ENCODE data around the gene PHAF1.

The PHAF1 gene

DNA sequence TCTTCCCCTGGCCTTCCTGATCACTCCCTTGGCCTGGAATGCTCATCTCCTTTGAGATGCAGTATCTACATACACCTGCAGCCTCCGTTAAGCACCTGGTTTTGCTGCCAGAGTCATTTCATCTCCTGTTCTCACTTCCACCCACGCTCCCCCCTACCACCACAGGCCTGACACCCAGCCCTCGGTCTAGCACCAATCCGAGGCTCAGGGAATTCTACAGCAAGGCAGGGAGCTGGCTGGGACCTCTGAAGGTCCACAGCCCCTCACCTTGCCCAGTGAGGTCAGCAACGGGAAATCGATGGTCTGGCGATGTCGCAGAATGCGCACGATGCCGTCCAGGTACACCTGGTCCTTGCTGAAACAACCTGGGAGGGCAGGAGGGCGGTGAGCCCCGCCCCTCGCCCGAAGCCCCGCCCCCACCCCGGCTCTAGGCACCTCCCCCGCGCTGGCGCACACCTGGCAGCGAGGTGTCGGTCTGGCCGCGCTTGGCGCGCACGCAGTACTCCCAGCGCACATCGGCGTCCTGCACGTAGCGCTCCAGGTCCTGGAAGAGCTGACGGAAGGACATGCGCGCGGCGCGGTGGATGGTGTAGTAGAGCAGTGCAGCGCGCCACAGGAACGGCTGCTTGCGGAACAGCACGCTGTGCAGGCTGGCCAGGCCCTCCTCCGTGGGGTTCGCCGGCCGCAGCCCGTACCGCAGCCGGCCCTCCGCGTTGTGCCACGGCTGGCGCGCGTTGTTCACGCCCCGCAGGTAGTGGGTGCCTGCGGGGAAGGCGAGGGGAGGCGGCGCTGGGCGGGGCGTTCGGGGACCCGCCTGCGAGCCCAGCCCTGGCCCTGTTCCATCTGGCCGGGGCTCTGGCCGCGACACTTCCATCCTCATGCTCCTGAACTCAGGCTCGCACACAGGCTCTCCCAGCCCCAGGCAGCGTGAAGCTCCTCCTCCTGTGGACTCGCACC lies 68.3 kb downstream of the PHAF1 start:
- peak in 27 of 58 donors; percentile 16 to 61 (median 41) for DNase-seq

DNA sequence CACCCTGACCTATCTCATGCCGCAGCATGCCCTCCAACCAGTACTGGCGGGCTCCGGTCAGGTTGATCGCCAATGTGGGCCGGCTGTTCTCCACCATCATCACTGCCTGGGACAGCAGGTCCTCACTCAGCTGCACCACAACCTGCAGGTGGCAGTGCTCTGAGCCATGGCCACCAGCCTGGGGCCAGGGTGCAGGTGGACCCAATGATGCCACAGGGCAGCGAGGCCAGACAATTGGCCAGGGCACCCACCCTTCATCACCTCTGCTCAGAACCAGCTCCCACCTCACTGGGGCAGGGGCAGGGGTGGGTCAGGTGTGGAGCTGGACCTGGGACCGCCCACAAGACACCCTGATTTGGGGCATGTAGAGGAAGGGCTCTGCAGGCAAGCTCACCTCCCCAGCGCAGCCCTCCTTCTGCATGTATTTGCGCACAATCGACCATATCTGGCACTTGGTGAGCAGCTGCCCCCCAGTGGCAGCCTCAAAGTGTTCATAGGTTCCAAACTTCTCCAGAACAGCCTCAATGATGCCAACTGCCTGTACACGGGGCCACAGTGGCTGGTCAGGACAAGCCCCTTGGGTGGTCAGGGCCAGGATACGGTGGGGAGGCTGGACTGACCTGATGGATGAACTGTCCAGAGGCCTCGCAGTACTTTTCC lies 69.8 kb downstream of the PHAF1 start:
- DNase-seq: no peak

DNA sequence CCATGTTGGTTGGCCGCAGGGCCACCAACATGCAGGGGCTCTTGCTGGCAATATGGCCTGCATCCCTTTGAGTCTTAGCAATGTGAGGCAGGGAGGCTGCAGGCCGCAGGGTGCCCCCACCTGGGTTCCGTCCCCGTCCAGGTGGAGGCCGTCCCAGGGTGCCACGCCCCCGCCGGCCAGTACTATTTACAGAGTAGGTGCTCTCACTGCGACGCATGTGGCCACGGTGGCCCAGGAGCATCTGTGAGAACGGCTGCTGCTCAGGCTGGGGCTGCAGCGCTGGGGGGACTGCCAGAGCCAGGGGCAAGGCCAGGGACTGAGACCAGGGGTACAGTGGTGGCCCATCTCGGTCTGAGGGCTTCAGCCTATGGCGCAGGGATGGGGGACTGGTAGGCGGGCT lies 70.4 kb downstream of the PHAF1 start:
- no peak for DNase-seq

DNA sequence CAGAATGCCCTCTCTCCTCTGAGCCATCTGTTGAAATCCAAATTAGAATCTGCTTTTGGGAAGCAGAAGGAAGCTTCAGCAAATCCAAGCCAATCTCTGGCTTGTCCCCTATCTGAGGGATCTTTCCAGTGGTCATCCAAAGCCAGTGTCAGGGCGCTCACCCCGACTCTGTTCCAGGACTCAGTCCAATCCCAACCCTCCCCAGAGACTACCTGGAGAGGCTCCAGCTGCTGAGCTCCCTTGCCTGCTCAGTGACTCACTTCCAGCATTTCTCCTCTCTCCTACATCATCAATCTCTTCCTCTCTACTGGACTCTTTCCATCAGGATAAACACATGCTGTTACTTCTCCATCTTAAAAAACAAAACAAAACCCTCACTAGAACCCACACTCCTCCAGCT lies 71.6 kb downstream of the PHAF1 start:
- peak in 10 of 58 donors; percentile 4 to 52 (median 33) for DNase-seq

DNA sequence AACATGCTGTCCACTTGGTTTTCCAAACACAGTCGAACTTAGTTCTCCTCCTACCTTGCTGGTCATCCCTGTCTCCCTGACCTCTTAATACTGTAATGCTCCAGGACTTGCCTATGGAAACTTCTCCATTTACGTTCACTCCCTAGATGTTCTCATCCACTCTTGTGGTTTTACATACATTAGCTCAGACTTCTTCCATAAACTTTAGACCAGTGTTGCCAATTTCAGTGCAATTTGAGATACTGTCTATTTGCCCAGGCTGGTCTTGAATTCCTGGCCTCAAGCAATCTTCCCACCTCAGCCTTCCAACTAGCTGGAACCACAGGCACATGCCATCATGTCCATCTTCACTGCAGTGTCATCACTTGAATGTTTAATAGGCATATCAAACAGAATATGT lies 72.5 kb downstream of the PHAF1 start:
- no peak for DNase-seq

DNA sequence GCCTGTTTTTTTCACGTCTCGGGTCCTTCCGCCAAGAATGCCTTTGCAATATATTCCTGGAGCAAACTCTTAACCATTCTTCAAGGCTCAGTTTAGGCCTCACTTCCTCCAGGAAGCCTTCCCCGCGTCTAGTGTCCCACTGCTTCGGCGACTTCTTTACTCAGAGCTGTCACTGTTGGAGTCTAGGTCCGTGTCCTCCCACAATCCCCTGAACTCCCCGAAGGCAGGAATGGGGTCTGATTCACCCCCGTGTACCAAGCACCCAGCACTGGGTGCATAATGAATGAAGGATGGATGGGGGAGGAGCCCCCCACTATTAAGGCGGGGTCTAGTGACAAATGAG lies 73.5 kb downstream of the PHAF1 start:
- no peak for DNase-seq

DNA sequence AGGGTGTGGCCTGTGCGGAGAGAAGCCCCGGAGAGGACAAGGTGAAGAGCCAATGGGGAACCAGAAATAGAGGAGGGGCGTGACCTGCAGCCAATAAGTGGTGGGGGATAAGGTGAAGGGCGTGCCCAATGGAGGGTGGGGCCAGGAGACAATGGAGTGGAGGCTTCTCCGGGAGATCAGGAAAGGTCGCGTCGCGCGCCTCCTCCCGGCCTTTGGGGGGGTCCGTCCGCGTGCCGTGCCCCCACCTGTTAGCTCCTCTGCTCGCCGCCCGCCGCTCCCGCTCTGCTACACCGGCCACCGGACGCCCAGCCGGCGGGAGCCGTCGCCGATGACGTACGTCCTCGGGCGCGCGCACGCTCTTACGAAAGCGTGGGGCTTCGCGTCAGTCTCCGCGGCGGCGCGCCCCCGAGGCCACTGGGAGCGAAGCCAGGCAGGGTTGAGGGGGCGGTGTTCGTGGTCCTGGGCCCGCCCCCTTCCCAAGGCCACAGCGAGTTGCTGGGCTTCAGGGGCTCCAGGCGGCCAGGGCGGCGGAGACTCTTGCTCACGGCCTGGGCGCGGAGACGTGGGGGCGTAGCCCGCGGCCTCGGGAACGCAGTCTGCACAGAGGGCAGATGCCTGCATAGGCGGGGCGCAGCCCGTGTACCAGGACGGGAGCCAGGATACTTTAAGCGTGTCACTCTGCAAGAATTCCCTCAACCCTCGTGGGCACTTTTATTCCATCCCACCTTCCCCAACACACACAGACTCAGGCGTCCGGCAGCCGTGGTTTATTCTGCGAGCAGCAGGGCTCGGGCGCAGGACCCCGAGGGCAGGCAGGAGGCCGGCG lies 74.1 kb downstream of the PHAF1 start, which contains the start of gene MATCAP1:
Gene MATCAP1, minus strand, starts transcription at position 337 of the 826 bp plus-strand sequence. CDS start 3,353 bp downstream, outside the sequence.
- DNase-seq: peak; percentile 81 to 96 (median 93)

DNA sequence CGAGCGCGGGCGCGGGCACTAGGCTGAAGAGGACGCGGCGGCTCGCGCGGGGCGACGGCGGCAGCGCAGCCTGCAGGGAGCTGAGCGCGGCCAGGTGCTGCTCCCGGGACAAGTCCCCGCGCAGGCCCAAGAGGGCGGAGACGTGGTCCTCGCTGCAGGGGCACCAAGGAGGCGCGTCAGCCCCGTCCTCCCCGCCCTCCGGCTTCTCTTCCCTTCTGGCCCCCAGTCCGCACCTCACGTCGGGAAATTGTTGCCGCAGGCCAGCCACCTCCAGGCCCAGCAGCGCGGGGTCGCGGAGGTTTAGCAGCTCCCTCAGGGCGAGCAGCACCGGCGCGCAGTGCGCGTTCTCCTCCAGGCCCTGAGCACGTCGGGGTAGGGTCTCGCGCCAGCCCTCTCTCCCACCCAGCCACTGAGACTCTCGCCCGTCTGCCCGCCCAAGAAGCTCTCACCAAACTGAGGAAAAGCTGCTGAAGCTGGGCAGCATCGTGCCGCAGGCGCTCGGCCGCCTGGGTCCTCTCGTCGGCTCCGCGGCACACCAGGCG lies 74.8 kb downstream of the PHAF1 start:
- DNase-seq: peak in 1 of 58 donors; percentile 57

DNA sequence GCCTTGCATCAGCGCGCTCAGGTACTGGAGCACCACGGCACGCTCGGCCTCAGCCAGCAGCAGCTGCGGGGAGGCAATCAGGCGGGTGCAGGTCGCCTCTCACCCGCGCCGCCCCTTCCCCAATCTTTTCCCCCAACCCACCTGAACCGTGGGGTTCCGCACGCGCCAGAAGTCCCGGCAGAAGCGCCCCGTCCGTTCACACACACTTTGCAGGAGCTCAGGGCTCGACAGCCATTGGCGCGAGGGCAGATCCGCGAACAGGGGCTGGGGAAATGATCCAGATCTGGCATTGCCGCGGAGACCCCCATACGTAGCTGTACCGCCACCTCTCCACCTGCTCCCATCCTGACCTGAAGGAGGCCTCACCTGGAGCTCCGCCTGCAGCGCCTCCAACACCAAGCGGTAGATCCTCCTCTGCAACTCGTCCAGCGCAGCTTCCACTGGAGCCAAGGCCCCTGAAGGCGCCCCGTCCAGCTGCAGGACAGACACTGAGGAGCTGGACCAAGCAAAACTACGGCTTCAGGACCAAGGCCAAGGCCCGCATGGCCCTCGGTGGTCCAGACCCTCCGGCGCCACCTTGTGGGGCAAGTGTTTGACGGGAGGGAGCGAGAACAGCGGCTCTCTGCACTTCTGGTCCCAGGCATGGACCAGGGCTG lies 75.4 kb downstream of the PHAF1 start:
- peak in 53 of 58 donors; percentile 24 to 85 (median 67) for DNase-seq

DNA sequence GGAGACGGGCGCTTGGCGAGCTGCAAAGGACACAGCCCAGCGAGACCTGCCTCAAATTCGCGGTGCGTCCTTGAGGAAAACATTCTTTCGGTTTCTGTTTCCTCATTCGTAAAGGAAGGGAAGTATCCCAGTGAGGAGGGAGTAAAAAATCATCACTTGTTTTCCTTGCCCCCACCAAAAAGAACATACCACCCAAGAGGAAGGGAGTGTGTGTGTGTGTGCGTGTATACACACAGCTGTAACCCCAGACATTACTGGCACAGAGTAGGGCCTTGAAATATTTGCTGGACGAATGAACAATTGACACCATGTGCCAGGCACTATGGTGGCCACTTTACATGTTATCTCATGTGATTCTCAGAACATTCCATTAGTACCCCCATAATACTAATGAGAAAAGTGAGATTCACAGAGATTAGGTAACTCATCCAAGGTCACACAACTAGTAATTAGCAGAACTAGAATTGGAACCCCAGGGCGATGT lies 76.0 kb downstream of the PHAF1 start:
- DNase-seq: no peak

DNA sequence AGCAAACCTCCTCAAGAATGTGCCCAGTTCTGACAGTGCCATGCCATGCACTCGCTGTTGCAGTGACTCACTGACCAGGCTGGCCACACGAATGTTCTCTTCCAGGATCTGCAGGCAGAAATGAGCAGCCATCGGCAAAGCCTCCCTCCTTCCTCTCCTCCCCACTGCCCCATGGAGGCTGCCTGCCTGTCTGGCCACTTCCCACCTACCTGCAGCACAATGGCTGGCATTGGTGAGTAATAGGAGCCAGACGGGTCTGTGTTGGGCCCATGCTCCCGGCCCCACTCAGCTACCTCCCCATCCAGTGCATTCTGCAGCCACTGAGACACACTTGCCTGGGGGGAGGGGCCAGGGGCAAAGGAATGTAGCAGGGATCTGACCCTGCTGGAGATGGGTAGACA lies 76.8 kb downstream of the PHAF1 start:
- DNase-seq: no peak

DNA sequence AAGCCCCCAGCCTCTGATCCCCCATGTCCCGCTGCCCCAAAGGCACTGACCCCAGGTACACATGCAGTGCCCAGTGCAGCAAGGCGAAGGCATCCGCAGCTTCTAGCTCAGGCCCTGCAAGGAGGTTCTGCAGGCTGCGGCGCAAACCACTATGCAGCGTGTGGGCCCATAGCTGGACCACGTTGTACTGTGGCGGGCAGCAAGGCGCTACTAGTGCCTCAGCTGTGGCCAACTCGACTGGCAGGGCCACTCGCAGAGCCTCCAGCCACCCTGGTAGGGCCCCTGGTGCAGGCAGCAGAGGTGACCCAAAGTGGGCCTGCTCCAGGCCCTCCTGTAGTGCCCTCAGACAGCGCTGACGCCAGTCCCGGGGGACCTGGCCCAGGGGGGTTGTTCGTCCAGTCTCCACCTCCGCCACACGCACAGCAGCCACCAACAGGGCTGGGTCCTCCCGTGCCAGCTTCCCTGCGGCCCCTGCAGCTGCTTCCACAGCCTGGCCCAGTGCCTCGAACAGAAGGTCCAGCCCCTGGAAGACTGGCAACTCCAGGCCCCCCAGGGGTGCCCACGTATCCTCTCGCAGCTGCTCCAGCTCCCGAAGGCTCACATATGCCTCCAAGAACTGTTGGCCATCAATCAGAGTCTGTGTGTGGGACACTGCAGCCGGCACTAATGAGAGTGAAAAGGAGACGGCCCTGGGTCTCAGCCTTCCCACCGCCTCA lies 77.6 kb downstream of the PHAF1 start:
- DNase-seq: no peak

DNA sequence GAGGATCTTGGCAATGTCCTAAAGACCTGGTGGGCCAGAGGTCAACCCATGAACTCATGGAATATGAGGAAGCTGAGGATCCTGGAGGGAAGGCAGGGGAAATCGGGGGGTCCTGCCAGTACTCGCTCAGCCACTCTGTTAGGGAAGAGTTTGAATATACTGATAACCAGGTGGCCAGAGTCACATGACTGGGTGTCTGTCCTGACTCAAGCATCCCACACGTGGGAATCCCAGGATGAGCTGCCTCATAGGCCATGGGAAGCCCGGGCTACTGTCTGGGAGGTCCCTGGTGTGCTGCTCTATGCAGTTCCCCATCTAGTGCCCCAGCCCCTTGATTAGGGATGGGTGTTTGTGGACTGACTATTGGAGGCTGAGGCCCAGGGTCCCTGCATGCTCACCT lies 78.6 kb downstream of the PHAF1 start:
- no peak for DNase-seq

DNA sequence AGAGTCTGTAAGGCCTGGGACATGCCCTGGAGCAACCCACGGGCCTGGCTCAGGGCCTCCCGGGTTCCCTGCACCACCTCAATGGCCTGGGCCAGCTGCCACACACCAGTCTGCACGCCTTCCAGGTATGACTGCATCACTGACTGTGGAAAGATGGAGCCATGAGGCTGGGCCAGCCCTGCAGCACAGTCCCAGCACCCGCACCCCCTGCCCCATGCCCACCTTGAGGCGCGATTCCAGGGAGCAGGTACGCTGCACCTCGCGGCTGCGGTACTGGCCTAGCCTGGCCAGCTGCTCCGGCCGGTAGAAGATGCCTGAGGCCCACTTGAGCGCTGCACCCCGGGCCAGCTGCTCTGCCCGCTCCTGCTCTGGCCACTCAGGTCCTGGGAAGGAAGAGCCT lies 79.1 kb downstream of the PHAF1 start:
- no peak for DNase-seq

DNA sequence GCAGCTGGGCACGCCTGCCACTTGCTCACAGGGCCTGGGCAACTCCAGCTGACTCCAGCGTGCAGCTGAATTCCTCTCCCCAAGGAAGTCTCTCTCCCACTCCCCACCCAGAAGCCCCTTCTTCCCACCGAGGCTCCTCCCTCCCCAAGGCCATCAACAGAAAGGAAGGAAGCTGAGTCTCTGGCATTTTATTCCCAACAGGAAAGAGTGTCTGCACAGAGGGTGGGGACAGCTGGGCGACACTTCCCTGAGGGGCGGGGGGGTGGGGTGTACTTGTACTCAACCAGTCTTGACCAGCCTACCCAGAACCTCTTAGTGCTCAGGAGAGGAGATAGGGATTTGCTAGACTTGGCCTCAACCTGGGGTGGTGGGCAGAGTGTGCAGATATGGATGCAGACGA lies 80.3 kb downstream of the PHAF1 start, which contains the start of gene EXOC3L1:
Gene EXOC3L1, minus strand, starts transcription at position 96 of the 400 bp plus-strand sequence. CDS start 460 bp downstream, outside the sequence.
- no peak for DNase-seq

DNA sequence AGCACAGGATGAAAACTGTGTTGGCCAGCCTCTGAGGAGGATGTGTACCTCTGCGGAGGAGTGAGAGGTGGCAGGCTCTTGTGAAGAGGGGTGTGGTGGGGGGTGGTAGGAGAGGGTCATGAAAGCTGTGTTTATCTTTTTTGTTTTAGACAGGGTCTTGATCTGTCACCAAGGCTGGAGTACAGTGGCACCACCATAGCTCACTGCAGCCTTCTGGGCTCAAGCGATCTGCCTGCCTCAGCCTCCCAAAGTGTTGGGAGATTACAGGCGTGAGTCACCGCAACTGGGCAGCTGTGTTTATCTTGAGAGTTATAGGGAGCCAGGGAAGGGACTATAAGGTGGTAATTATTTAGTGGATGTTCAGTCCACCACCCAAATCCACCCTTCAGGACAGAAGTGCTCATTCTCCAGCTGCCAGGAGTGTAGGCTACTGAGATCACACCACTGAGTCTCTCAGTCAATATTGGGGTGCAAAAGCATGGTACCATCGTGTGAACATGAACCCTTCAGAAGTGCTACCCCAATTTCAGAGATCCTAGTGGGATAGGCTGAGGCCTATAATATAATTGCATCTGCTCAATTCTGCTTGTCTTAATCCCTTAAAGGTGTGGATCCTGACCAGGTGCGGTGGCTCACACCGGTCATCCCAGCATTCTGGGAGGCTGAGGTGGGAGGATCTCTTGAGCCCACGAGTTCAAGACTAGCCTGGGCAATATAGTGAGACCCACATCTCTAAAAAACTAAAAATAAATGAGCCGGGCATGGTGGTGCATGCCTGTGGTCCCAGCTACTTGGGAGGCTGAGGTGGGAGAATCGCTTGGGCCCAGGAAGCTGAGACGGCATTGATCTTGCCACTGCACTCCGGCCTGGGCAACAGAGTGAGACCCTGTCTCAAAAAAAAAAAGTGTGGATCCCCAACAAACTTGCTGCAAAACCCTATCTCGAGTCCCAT lies 81.0 kb downstream of the PHAF1 start:
- DNase-seq: no peak

DNA sequence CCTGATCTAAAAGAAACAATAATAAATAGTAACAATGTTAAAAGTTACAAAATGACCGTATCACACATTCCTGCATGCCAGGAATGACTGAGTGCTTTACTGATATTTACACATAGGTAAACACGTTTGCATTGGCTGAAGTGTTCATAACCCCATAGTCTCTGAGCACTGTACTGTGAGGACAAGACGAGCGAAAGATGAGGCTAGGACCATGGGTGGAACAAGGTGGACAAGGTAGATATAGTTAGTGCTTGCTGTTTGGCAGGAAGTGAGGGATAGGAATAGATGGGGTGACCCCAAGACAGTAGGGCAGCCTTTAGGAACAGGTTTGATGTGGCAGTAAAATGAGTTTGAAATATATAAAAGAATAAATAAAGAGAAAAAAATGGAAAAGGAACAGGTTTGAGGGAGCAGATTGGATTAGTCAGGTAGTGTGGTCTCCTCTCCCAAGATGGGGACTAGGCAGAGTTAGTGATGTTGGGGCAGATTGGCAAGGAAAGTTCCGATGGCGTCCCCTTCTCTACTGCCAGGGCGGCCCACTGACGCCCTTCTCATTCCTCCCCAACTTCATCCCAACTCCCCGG lies 81.8 kb downstream of the PHAF1 start:
- no peak for DNase-seq

Data from anterior cingulate cortex (tissue), 58 donors.